RPMI8226 (cell line): ENCODE results near the gene PRMT3.
"Not testable (repeated sequence)": the region's sequence is repeated elsewhere in the genome, so short reads cannot be mapped to it uniquely, and the experiment has no call there.

Experiments used
- DNase-seq: peaks from one replicate; pipeline ENCODE4 v3.0.0-alpha.2; 2015

The PRMT3 gene

DNA sequence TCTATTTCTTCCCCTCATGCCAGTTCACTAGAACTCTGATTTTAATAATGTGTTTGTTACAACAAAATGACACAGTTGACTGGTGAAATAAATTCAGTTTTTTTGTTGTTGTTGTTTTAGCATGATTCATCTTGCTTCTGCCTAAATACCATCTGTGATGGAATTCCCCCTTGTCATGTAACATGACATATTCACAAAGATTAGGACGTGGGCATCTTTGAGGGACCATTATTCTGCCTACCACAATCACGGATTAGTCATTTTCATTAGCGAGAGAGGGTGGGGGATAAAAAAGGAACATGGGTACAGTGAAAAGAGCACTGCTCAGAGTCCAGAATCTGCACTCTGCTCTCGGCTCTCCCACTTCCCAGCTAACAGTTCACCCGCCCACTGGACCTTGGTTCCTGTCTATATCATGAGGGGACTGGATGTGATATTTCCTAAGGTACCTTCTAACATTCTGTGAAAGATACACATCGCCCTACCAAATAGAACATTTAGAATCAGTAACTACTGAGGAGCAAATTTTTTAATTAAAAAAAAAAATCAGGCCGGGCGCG, 12.7 kb upstream of the PRMT3 start:
- no peak for DNase-seq

DNA sequence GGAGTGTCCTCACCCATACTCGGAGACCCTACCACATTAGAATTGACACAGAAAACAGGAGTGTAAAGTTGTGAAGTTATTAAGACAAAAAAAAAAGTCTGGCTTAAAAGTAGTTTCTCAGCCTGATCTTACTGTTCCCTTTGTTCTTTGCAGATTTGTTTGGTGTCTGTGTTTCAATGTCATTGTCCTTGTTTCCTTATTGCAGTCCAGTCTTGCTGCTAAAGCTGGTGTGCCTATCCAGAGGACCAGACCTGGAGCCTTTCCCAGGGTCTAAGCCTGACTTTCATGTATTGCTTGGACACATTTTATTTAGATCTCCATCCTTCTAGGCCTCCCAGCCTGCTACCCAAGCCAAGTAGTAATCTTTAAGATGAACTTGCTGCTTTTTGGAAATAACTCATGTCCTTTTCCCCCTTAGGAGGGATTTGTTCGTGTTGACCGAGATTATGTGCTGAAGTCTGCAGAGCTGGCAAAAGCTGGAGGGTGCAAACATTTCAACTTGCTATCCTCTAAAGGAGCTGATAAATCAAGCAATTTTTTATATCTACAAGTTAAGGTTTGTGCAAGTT, 11.3 kb upstream of the PRMT3 start:
- DNase-seq: no peak

GRCh38 chr11:20385996-20386395, 1.5 kb upstream of the PRMT3 start:
- not testable (repeated sequence) for DNase-seq

DNA sequence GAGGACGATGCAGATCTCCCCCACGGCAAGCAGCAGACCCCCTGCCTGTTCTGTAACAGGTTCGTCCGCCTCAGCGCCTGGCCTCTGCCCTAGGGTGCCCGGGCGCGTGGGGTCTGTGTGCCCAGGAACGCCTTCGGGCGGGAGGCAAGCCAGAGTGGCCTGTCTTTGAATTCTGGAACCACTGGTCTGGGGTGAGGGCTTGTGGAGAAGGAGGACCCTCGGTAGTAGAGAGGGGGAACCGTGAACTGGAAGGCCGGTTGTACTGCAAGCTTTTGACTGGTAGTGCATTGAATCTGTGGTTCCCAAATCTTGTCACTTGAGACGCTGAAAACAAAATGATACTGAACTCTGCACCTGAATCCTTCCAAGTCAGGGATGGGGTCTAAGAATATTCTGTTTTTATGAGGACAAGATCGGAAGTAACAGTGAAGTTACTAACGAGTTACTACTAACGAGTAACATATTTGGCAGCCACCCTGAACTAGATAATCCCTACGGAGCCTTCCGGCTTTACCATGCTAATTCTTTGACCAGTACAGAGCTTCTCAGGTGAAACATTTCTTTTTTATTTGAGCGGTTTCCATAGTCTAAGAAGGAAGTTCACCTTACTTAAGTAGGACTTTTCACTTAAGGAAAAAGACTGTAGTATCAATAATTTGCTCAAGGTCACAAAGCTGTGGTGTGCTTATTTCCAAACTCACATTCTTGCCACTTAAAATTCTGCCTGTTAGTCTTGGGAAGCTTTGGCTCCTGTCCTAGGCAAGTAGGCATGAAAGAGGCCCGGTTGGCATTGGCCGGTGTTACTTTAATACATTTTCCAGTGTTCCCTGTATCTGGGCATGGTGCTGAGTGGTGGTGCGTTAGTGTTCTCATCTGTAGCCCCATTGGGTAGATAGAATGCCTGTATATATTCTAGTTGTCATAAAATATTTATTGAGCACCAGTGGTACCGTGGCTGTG, 860 bp downstream of the PRMT3 start:
- DNase-seq: peak; percentile 18

DNA sequence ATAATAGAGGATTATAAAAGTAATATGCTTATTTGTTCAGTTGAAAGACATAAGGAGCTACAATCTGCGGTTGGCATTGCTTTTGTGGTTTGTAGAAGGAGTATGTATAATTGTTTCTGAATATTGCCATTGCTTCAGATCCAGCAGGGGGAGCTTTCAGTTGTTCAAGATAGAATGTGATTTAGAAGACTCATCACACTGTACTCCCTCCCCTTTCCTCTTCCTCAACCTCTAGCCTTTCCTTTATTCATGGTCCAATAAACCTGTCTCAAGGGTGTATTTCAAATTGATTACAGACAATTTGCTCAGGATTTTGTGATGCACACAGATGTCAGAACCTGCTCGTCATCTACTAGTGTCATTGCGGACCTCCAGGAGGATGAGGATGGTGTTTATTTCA, 9.8 kb downstream of the PRMT3 start:
- DNase-seq: peak; percentile 27

DNA sequence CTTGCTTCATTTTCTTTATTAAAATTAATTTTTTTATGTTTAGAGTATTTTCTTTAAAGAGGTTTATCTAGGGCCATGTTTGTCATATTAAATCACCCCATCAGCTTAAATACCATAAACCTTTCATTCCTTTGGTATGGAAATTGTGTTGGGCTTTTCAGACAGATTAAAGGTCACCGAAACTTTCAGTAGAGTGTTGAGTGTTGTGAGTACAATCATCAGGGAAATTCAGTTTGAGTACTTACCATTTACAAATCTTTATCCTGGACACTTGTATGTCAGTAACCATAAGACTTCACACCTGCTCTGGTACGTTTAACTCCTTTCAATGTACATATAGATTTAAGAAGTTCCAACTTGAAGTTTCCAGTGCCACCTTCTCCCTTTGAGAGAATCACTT, 12.0 kb downstream of the PRMT3 start:
- no peak for DNase-seq

DNA sequence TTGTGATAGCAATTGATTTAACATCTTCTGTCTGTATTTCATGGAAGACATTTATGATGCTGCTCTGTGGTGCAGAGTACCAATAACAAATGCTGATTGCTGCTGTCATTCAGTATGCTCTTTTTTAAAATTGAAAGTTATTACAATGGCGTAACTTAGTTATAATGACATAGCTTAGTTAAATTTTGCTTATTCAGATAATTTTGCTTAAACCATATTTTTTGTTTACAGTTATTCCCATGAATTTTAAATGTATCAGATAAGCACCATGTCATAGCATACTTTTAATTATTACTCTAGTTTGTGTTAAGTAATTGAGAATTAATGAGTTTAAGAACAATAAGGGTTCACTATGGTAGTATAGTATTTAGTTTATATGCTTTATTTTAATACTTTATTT, 15.5 kb downstream of the PRMT3 start:
- DNase-seq: no peak

GRCh38 chr11:20406484-20406883, 19.0 kb downstream of the PRMT3 start:
- no peak for DNase-seq

GRCh38 chr11:20407344-20407743, 19.8 kb downstream of the PRMT3 start:
- no peak for DNase-seq

DNA sequence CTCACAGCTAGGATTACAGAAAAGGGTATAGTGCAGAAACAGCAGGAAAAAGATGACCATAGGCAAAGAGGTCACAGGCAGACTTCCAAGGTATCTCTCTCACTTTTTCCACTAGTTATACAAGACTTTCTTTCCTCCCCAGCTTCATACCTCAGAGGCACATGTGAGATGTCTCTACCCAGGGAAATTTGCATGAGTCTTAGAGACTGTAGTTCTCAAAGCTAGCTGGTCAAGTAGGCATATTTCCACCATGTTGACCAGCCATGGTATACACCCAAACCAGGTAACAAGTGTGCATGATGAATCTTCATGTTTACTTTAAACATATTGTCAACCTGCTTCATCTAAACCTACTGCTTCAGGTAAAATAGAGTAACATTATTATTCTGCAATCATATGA, 27.9 kb downstream of the PRMT3 start:
- no peak for DNase-seq

DNA sequence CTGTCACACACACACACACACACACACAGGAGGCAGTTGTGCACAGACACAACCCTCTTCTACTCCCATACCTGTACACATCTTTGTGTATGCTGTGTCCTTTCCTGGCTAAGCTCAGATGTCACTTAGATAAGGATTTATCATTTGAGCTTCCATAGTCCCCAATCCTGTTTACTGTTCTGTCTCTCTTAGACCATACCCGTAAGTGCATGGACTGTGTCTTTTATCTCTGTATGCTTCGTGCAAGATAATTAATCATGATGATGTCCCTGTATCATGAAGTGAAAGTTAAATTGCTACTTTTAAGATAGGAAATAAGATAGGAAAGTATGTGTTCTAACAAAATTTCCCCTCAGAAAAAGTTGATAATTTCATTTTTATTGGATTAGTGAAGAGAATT, 30.3 kb downstream of the PRMT3 start:
- no peak for DNase-seq

DNA sequence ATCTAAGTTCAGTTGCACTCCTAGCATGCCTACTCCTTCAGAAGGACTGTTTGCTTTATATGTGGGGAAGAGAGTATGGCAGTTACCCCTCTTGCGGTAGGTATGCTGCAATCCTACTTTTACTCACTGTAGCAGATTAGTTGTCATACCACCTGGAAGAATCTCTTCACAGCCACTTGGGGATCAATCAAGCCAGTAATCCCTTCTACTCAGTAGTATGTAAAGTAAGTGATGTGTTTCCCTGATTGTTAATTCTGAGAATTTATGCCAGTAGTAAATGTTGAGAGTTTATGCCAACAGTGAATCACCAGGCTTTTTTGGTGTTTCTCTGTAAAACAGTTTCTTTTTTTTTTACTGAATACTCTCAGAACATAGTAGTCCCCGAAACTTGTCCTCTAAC, 34.4 kb downstream of the PRMT3 start:
- DNase-seq: no peak

- DNase-seq: no peak
Observed at GRCh38 chr11:20429216-20429615, 41.7 kb downstream of the PRMT3 start.

DNA sequence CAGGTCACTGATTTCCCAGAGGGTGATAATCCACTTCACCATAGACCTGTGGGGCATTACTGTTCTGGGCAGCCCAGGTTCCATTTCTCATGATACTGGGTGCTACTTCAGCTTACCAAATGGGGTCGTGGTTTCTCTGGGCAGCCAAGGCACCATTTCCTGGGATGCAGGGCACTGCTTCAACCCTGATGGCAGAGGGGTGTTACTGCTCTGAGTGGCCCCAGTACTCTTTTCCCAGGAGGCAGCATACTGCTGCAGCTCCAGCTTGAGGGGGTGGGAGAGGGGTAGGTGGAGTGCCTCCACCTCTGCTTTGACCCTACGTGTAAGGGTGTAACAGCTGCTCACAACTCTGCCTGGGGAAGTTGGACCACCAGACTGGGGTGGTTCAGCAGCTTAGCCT, 51.1 kb downstream of the PRMT3 start:
- DNase-seq: no peak

GRCh38 chr11:20443596-20443995, 56.1 kb downstream of the PRMT3 start:
- DNase-seq: peak; percentile 4

- DNase-seq: no peak
Observed at GRCh38 chr11:20444535-20444934, 57.0 kb downstream of the PRMT3 start.

DNA sequence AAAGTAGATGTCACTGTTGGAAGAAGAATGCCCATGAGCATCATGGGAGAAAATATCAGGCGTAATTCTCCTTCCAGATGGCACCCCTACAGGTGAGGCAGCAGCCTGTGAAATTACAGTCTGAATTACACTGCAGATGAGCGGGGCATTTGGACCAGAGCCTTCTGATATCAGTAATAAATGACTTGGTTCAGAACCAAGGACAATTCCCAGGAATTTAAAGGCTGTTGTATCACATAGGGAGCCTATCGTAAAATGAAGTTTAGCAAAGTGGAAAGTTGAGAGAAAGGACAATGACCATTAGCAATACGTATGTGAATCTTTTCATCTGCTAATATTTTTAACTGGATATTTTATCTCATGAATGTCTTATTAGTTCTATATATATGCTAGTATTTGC, 61.3 kb downstream of the PRMT3 start:
- DNase-seq: no peak

- no peak for DNase-seq
Observed at GRCh38 chr11:20450829-20451228, 63.3 kb downstream of the PRMT3 start.

DNA sequence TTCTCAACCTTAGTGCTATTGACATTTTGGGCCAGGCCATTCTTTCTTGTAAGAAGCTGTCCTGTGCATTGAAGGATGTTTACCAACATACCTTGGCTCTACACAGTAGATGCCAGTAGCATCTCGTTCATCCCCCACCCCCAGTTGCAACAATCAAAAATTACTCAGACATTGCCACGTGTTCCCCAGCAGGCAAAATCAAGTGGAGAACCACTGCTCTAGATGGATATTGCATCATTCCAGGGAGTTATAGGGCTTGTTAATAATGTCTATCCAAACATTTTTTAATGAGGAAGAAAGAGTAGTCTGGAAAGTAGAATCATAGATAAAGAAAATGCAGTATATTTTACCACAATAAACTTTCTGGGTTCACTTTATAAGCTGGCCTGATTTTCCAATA, 64.1 kb downstream of the PRMT3 start:
- no peak for DNase-seq

DNA sequence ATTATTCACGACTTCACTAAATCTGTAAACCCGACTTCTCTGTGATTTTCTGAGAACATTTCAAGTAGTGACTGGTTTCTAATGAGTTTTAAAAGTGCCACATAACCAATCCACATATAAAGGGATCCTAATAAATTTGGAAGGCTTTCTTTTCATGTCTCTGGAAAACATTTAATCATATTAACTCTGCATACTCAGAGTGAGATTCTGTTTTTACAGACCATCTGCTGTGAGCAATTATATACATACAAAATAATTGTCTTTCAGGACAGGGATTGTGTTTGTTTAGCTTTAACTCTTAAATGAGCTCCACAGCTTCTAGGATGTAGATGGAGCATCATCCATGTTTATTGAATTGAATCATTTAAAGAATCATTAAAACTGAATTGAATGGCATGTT, 65.1 kb downstream of the PRMT3 start:
- no peak for DNase-seq

GRCh38 chr11:20453657-20454316, 66.3 kb downstream of the PRMT3 start:
- DNase-seq: no peak

- no peak for DNase-seq
Observed at GRCh38 chr11:20457001-20457799, 69.7 kb downstream of the PRMT3 start.
